ENCODE results near the gene RASA2. TPM values are rescaled to one million over a fixed set of nuclear protein-coding genes. Genes with fewer than 3 reads are reported as not detected.

Gene RASA2
- total and polyA plus RNA-seq, 2 experiments from 2014 or later = 6.2 to 12.6 TPM

GRCh38 chr3:141663993-141664392 is 177.2 kb downstream of the RASA2 start:
- H3K4me2 ChIP-seq = no peak overlapping the region
- no peaks in the 10 kb centered on the region for H3K36me3 ChIP-seq (replicated peaks; ENCODE audit: insufficient read depth, low read depth)
- peaks cover 9% of the 10 kb centered on the region for H3K4me1 ChIP-seq (ENCODE audit: insufficient read depth)
- H3K9me3 ChIP-seq (ENCODE audit: low read depth) = peaks cover 3% of the 10 kb centered on the region
- no peaks in the 10 kb centered on the region for H3K9me2 ChIP-seq (replicated peaks; ENCODE audit: insufficient read depth)
- no peaks in the 10 kb centered on the region for H3K79me2 ChIP-seq
- no peak overlapping the region for H3K4me3 ChIP-seq
- H2AFZ ChIP-seq = no peak overlapping the region
- DNase-seq (ENCODE audit: low spot score) = peak; percentile 24
- WGBS (ENCODE audit: low lambda C conversion rate, missing lambda C conversion rate) = 55% methylated on average over 8 of the region's 8 CpGs
- H4K20me1 ChIP-seq (ENCODE audit: insufficient read depth, poor library complexity, severe bottlenecking) = no peaks in the 10 kb centered on the region
- H3K27ac ChIP-seq = no peak overlapping the region
- peaks cover under 1% of the 10 kb centered on the region for H3K27me3 ChIP-seq
- TF ChIP-seq, protein P1, sequence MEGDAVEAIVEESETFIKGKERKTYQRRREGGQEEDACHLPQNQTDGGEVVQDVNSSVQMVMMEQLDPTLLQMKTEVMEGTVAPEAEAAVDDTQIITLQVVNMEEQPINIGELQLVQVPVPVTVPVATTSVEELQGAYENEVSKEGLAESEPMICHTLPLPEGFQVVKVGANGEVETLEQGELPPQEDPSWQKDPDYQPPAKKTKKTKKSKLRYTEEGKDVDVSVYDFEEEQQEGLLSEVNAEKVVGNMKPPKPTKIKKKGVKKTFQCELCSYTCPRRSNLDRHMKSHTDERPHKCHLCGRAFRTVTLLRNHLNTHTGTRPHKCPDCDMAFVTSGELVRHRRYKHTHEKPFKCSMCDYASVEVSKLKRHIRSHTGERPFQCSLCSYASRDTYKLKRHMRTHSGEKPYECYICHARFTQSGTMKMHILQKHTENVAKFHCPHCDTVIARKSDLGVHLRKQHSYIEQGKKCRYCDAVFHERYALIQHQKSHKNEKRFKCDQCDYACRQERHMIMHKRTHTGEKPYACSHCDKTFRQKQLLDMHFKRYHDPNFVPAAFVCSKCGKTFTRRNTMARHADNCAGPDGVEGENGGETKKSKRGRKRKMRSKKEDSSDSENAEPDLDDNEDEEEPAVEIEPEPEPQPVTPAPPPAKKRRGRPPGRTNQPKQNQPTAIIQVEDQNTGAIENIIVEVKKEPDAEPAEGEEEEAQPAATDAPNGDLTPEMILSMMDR (IDR thresholded peaks at IDR 0.05; ENCODE audit: poor library complexity) = no peak
- TF ChIP-seq EZH2 (IDR thresholded peaks at IDR 0.05; ENCODE audit: borderline replicate concordance) (no peak), EZH2phosphoT487 (IDR thresholded peaks at IDR 0.05; ENCODE audit: low read depth, severe bottlenecking, unreplicated experiment) (no peak)

Other genes with a start within 250 kb of the RASA2 start
- gene ZBTB38, start 118.5 kb upstream of the RASA2 start, total RNA-seq = 122 and 140 TPM in 2 replicates
- 31.6 and 32.7 TPM in 2 replicates for gene ZBTB38, start 118.5 kb upstream of the RASA2 start, polyA plus RNA-seq

Measured in hepatocyte (in vitro differentiated cells).